HG02938 (cell line): ENCODE data around the gene AOPEP.

Experiments used
- ATAC-seq: cut with Tn5 transposase; IDR thresholded peaks from one replicate; pipeline ENCODE4 v1.9.1; 2021; ENCODE audit warnings: mild to moderate bottlenecking, moderate library complexity; ENCODE audit not compliant: unreplicated experiment

AOPEP gene

DNA sequence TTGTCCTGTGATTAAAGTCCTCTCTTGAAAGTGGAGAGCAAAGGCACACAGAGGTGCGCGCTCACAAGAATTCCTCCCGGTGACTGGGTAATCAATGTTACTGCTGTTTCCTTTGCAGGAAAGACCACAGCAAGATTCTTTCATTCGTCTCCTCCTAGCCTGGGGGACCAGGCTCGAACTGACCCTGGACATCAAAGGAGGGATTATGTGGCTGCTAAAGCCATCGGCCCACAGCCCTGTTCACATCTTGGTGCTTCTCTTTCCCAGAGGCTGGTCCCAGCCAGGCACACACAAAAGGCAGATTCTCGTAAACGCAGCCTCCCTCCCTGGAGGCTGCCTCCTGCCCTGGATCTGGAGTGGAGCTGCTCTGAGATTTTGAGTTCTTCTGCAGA lies 360.1 kb downstream of the AOPEP start:
- ATAC-seq, result no peak

DNA sequence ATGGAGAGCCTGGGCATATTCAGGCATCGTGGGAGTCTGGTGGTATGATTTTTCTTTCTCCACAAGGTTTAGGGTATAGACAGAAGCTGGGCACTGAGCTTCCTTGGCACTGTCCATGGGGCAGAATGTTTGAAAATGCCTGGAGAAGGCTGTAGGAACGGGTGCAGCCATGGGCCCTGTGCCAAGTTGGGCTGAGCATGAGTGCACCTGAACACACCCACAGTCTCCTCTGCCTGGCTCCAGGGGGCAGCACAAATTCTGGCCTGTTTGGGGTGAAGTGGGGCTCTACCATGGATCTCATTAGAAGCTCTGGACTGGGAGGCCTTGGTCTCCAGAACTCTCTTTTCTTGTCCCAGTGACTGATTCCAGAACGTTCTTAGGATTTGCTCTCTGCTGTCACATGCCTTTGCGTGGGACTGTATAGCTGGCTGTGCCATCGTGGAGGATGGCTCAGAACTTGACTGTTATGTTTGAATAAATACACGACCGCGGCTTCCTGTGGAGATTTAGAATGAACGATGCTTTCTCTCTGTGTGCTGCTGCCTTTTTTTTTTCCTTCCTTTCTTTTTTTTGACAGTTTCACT lies 361.3 kb downstream of the AOPEP start:
- ATAC-seq, result no peak

DNA sequence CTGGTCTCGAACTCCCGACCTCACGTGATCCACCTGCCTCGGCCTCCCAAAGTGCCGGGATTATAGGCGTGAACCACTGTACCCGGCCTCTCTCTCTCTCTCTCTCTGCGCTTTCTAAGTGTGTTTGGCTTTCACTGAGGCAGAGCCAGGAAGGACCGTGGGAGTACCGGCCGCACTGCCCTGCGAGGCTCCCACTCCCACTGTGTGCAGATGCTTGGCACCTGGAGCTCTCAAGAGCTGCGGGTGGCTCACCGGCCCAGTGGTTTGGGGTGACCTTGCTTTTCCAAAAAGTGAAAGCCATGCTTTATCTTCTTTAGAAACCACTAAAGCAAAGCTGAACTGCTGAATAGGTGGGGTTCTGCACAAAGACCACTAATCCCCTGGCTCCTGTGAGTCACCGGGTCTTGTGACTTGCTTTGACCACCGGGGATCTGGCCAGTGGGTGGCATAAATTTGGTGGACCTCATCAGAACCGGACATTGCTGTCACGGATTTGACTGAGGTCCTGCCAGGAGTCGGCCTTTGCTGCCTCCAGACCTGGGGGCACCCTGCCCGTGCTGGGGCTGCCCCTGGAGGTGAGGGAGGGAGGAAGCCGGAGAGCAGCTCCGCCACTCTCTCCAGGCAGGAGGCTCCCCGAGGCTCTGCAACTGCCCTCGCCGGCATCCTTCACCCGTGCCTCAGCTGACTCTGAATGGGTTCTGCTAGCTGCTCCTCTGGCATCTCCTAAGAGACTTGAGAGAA lies 362.1 kb downstream of the AOPEP start:
- ATAC-seq, result no peak

DNA sequence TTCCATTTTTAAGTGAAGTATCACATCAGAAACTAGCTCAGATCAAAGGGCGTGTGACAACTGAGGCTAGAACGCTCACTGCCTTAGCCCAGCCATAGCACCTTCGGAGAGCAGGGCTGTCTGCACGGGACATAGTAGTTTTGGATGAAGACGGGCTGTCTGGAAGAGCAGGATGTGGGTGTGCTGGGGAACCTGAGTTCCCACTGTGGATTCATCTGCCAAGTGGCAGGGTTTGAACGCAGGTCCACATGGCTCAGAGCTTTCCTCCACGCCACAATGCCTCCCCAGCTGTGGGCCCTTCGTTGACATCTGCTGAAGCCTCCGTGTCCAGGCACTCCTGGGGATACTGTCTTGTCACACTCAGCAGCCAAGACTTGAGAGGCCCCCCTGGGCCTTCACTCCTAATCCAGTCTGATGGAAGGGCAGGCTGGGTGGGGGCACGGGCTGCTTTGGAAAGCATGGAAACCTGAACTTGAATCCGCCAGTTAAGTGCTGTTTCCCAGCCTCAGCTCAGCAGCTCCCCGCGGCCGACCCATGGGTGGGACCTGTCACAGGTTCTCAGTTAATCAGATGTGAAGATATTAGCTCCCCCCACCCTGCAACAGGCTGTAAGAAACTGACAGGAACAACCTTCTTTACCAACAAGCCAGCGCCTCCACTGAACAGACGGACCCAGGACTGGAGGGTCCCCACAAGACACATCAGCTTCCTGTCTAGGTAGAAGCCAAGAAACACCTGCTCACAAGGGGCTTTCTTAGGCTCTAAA lies 362.9 kb downstream of the AOPEP start:
- ATAC-seq, result no peak

DNA sequence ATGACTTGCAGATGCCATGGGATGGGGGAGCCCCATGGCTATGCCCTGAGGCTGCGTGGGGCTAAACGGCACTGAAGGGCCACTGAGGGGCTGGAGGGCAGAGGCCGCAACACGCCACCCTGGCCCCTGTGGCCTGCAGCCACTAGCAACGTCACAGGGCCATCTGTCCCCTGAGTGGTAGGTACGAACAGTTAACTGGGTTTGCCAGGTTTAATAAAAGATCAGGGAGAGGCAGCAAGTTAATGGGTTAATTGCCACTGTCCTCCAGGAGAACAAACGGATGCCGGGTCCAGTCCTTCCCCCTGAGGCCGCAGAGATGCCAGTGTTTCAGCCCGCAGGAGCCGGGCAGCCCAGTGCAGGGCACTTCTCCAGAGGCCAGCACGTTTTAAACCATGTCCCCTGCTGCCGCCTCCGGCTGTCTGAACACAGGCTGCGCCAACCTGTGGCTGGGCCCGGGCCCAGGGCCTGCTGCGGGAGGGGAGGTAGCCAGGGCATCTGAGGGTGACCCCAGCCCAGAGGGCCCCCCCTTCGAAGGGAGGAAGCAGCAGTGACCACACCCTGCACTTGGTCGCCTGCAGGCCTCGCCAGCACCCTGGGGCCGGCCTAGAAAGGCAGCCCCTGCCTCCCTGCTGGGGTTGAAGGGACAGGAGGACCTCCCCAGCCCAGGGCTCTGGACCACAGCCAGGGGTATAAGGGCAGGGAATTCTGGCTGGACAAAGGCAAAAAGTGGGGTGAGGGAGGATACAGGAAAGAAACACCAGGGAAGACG lies 363.7 kb downstream of the AOPEP start:
- ATAC-seq, result no peak

DNA sequence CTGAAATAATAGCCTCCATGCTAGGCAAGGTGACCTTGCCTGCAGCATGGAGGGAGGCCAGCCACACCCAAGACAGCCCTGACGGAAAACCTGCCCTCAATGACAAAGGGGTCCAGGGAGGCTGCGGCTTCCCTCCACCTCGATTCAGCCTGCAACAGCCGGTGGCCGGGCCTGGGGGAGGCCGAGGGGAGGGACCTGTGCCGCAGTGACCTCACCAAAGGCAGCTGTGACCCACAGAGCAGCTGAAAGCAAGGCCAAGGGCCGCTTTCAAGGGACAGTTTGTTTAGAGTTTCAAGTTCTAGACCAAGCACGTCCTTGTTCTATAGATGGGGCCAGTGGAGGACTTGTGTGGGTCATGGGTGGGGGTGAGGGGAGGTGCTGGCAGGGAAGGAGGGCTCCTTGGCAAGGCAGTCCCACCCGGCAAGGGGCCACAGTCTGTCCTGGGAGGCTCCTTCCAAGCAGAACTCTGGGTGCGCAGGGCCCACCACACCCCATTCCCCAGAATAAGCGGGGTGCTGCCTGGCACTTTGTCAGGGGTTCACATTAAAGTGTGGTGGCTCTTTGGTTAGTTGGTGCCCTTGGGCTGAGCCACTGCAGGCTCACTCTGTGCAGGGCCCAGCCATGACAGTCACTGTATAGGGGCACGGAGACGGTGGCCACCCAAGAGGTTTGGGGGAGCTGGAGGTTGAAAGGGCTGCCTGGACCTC lies 364.5 kb downstream of the AOPEP start:
- ATAC-seq, result no peak

DNA sequence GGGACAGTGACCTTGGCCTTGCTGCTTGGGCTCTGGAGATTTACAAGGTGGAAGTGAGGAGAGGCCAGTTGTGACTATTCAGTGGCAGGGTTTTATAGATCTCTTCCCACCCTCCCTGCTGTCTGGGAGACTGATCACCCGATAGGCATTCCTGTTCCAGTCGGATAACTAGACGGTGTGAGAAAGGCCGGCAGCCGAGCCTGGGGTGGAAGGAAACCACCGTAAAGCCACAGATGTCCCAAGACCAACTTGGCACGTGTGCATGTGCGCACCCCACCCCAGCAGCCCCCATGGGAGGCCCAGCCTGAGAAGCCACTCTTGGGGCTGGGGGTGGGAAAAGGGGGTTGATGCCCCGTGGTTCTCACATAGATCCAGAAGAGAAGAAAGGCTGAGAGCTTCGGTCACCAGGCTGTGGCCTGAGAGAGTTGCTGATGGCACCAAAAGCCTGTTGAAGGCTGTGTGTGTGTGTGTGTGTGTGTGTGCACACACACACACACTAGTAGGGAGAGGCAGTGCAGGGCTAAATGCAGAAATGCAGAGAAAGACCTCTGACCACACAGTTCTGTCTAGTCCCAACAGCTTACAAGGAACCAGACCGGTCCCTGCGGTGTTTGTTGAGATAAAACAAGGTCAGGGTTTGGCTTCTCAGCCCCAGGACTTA lies 365.2 kb downstream of the AOPEP start:
- no peak for ATAC-seq

DNA sequence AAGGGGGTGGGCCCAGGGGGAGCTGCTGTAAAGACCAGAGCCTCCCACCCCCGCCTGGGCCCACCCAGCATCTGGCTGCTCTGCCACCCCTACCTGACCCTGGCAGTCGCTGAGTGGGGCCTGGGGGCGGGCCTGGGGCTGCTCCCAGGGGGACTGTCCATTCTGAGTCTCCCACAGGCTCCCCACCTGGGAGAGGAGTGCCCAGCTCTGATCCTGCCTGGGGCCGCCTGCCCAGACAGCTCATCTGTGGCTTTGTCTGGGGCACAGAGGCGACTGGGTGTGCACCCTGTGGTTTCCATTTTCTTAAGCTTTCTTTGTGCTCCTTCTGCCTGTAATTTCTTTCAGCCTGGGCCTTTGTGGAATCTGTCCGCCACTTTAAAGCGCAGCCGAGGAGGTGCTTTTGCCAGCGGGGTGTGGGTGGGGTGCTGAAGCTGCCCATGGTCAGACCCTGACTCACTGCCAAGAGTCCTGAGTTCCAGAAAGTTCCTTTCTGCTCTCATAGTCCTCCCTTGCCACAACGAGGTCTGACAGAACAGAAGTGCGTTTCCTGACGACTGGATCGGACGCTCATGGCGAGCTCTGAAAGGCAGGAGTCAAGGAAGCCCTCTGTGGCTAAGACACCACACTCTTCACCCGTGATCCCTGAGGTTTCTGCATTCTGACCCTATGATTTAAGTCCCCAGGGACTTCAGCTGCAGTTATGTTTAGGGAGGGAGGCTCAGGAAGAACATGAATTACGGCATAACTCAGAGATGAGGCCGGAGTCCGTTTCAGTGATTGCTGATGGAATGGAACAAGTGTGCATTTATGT lies 366.0 kb downstream of the AOPEP start:
- ATAC-seq, result no peak

DNA sequence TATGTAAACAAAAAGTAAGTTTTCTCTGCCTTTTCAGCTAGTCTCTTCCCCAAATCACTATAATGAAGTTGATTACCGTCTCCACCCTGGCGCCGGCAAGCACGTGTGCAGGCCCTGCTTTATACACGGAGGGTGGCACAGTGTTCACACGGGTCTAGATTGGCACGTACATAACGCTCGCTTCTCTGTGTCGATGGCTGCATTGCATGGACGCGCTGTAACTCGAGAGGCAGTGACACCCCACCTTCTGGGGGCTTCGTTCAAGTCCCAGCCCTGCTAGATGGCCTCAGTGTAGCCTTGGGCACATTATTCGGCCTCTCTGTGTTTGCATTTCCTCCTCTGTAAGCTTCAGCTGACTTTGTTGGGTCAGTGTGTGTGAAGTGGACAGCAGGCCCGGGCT lies 367.1 kb downstream of the AOPEP start:
- no peak for ATAC-seq

DNA sequence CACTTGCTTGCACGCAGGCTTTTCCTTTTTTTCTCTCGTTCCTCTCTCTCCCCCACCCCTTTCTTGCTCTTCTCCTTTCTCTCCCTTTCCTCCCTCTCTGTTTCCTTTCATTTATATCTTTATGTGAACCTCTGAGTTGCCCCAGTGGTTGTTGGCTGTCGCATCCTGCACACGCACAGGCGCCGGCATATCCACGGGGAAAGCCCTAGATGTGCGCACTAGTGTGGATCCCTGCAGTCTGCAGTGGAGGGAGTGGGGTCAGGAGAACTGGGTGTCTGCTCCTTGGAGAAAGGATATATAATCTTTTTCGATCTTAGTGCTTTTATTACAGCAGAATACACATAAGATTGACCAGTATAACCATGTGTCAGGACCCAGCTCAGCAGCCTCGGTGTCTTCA lies 367.5 kb downstream of the AOPEP start:
- no peak for ATAC-seq

DNA sequence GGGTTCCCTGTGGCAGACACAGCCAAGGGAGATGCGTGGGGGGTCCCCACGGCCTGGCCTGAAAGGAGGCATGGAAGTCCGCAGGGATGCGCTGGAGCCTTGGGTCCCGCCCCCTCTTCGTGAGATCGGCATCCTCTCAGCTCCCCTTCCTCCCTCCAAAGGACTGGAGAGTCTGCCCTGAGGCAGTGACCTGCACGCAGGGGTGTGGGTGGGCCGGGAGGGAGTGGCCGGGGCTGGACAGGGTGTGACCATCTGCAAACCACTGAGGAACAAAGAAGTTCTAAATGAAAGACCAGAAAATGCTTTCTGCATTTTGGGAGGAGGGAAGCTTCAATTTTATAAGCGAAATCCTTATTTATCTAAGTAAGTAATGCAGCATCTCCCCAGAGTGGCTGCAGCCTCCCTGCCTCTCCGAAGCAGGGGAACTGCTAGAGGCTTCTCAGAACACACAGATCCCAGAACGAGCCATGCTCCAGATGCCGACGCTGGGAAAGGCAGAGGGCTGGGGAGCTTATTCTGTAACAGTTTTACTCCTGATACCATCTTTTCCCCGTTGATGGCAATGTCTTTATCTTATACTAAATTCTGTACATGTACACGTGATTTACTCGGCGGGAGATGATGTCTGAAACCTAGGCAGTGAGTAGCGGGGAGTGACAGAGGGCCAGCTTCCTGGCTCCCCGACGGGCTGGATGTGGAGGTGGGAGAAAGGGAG lies 369.3 kb downstream of the AOPEP start:
- ATAC-seq, result no peak

DNA sequence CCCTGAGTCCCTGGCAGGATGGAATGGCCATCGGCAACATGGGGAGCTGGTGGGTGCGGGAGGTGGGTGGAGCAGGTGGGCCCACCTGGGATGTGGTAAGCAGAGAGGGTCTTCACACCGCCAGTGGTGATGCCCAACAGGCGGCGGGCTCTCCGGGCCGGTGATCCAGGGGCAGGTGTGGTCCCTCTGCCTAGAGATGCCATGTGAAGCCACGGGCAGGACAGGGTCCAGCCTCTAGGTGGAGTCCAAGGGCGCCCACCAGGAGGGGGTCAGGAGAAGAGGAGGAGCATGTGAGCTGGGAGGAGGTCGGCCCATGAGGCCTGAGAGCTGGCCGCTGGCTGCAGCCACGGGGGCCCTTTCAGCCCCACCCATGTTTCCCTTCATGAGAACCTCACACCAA lies 369.9 kb downstream of the AOPEP start:
- no peak for ATAC-seq

DNA sequence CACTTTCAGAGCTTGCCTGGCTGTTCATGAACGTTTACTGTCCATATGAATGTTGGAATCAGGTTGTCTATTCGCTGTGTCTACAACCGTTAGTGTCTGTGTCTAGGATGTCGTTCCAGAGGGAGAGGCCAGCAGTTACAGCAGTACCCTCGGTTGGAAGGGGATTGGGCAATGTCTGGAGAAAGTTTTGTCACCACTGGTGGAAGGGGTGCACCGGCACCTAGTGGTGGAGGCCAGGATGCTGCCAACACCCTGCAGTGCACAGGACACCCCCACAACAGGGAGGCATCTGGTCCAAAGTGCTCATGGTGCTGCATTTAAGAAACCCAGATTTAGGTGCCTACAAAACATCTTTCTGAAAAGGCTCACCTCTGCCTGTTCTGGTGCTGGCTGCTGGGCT lies 370.3 kb downstream of the AOPEP start:
- no peak for ATAC-seq

DNA sequence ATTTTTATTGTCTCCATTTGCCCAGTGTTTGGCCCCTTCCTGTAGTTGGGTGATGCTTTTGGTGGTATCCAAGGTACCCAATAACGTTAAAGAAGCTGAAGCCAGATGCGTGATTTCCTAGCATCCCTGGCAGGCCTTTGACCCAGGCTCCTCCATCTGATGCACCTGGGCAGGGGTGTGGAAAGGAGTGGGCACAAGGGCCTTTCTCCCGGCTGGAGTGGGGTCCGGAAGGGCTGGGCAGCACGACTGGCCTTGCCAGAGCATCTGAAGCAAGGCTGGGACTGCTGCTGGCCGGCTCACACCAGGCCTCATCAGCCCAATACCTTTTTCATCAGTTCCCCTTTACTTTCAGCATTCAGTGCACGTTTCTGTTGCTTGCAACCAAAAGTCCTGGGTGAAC lies 370.8 kb downstream of the AOPEP start:
- no peak for ATAC-seq

DNA sequence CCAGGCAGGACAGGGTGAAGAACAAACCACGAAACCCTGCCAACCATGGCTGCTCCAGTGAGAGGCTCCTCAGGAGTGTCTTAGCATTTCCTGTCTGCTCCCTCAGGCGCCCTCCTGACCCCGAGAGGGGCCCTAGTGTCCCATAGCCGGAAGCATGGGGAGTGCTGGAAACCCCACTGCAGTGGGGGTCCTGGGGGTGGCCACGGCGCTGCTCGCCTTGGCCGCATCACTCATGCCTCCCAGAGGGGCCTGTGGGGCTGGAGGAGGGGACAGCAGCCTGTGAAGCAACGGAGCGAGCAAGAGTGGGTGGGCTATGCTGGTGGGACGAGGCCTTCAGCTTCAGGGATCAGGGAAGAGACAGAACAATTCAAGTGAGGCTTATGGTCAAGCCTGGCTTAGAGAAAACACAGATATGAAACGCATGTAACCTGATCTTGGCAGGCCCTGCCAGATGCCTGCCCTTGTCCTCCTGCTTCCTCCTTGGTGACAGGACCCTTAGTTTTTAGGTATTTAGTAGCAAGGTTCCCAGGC lies 372.0 kb downstream of the AOPEP start:
- no peak for ATAC-seq

DNA sequence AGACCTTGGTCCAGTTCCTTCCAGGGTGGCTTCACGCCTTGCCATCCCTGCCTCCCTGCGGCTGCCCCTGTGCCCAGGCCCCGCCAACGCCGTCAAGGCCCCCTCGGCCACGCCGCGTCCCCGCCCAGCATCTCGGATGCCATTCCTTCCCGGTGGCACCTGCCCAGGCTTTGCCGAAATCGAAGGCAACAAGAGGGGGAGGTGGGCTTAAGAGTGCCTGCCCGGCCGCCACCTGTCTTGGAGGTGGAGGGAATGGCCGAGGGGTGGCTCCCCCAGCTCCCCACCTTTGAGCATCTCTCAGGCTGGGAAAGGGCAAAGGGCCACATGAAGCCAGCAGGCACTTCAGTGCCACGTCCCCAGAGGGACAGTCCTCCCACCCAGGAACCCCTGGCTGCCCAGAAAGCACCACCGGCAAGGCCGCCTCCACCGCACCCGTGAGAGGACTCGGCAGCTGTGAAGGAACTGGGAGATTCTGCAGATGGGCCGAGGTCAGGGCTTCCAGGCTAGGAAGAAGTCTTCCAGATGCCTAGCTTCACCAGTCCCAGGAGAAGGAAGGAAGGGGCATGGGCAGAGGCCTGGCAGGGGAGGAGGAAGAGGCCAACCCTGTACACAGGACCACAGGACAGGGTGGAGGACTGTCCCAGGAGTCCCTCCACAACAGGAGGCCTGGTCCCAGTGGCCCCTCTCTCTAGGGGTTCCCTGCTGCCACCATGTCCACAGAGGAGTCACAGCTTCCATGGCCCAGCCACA lies 373.0 kb downstream of the AOPEP start:
- no peak for ATAC-seq

DNA sequence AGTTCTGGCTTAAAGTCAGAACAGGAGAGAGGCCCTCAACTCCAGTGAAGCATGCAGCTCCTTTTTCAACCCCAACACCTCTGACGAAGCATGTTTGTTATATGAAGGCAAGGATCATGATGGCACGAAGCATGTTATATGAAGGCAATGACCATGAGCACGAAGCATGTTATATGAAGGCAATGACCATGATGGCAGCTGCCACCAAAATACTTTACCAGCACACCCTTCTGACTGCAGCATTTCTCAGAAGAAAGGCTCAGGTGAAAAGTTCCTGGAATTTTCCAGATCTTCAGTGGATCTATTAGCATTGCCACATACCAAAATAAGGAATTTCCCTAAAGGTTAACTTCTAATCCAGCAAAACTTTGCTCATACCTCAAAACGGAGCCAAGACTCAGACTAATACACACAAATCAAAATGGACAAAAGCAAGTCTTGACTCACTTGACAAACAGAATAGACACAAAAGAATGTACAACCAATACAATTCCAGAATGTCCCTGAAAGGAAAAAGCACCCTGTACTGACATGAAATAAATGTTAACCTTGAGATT lies 373.6 kb downstream of the AOPEP start:
- ATAC-seq, result no peak

DNA sequence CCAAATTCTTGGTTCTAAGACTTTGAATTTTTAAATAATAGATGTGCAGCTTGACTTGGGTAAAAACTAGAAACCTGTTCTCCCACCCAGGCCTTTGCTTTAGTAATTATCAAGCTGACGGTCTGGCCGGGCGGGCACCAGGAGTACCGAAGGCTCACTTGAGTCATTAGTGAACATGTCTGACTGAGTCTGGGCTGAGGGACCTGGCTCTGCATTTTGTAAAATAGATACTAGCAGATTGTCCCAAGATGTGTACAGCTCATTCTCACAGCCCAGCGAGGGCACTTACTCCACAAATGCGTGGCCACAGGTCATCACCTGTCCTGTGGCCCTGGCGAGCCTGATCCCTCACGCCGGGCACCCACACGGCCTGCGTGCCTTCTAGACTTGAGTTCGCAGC lies 374.8 kb downstream of the AOPEP start:
- ATAC-seq, result no peak
